Endothelial cell of umbilical vein (primary cell): Measurements from ENCODE around the gene STH. TPM values are rescaled to one million over a fixed set of nuclear protein-coding genes. Genes with fewer than 3 reads are reported as not detected.

Experiments used
- BruUV-seq: library from RNA; stranded (reverse); fragments of 400-500 nt; replicated peaks from 2 replicates; lab custom pipeline; 2021; lab: Mats Ljungman, UMichigan
- CTCF ChIA-PET: fragments of 300-600, 350-600 bp; sonication (Branson Sonifier 250); formaldehyde crosslinking; loops from one replicate; lab custom pipeline; 2021; ENCODE audit warnings: antibody characterized with exemption, inconsistent platforms; lab: Charles Lee
- POLR2A ChIA-PET: fragments of 300-600, 350-600 bp; sonication (Branson Sonifier 250); formaldehyde crosslinking; loops from one replicate; lab custom pipeline; 2021; ENCODE audit warnings: antibody characterized with exemption, inconsistent platforms; lab: Charles Lee
- DNase-seq: peaks from one replicate; pipeline ENCODE4 v3.0.0-alpha.2; 2011; ENCODE audit warnings: low read depth, low spot score
- FAIRE-seq: peaks from 2 replicates; lab custom pipeline; 2011; peaks lifted over from hg19 to GRCh38; lab: Jason Lieb, UNC
- H2AFZ ChIP-seq: 2 replicates; pipeline ENCODE4 v1.6.0; 2012; ENCODE audit warnings: low read depth, low read length, control low read depth, inconsistent platforms
- H3K27ac ChIP-seq: 2 replicates; pipeline ENCODE4 v1.5.1; 2011; ENCODE audit warnings: low read depth, mild to moderate bottlenecking, control low read depth, low read length, moderate library complexity; ENCODE audit not compliant: insufficient read depth
- H3K27me3 ChIP-seq, 2 experiments: 2 replicates each; pipeline versions ENCODE4 v1.6.0 to v1.6.1; 2011; ENCODE audit warnings: low read length in 2 of 2, mixed read lengths in 1 of 2; ENCODE audit not compliant: control insufficient read depth in 2 of 2, insufficient read depth in 2 of 2
- H3K36me3 ChIP-seq, 2 experiments: 2 replicates in 1 of 2; 3 replicates in 1 of 2; pipeline ENCODE4 v1.5.1; 2011; ENCODE audit warnings: low read length in 2 of 2, mild to moderate bottlenecking in 1 of 2, moderate library complexity in 1 of 2; ENCODE audit not compliant: control insufficient read depth in 2 of 2, insufficient read depth in 2 of 2; ENCODE audit errors: extremely low read depth in 1 of 2
- H3K4me1 ChIP-seq: 3 replicates; pipeline ENCODE4 v1.5.1; 2011; ENCODE audit warnings: mild to moderate bottlenecking, low read length; ENCODE audit not compliant: control insufficient read depth, insufficient read depth; ENCODE audit errors: extremely low read depth
- H3K4me2 ChIP-seq: 2 replicates; pipeline ENCODE4 v1.6.1; 2011; ENCODE audit warnings: low read length, control low read depth, mixed read lengths; ENCODE audit not compliant: insufficient read depth
- H3K4me3 ChIP-seq, 3 experiments: fragments of 200-600 bp in 1 of 3; sonication (generic), shearing (Covaris generic) in 1 of 3; replicated peaks in 1 of 3; 2 replicates each; pipeline ENCODE4 v1.5.1; 2011 to 2016; ENCODE audit warnings: control low read depth in 3 of 3, low read length in 3 of 3, mild to moderate bottlenecking in 2 of 3, inconsistent platforms in 1 of 3, low read depth in 1 of 3, moderate library complexity in 1 of 3; ENCODE audit not compliant: insufficient read depth in 1 of 3
- H3K79me2 ChIP-seq: 2 replicates; pipeline ENCODE4 v1.6.0; 2012; ENCODE audit warnings: low read length, inconsistent platforms; ENCODE audit not compliant: control insufficient read depth, insufficient read depth
- H3K9ac ChIP-seq: replicated peaks from 2 replicates; pipeline ENCODE3; 2011; ENCODE audit warnings: low read length, control low read depth; ENCODE audit not compliant: insufficient read depth; ENCODE audit errors: extremely low read depth
- H3K9me1 ChIP-seq: replicated peaks from 3 replicates; pipeline ENCODE4 v1.6.0; 2011; ENCODE audit warnings: mild to moderate bottlenecking, low read length; ENCODE audit not compliant: control insufficient read depth, insufficient read depth; ENCODE audit errors: extremely low read depth
- H3K9me3 ChIP-seq: replicated peaks from 2 replicates; pipeline ENCODE4 v1.5.1; 2012; ENCODE audit warnings: low read length, inconsistent platforms; ENCODE audit not compliant: control insufficient read depth, insufficient read depth
- H4K20me1 ChIP-seq: replicated peaks from 2 replicates; pipeline ENCODE3; 2011; ENCODE audit warnings: mild to moderate bottlenecking, low read length; ENCODE audit not compliant: control insufficient read depth, insufficient read depth; ENCODE audit errors: extremely low read depth
- CTCF ChIP-seq, 2 donors: IDR thresholded peaks; 1 replicate in 1 of 2; 2 replicates in 1 of 2; pipeline ENCODE4 v1.5.1; 2011; ENCODE audit warnings: low read length in 2 of 2, mild to moderate bottlenecking in 2 of 2, moderate library complexity in 2 of 2, control low read depth in 1 of 2, inconsistent platforms in 1 of 2, low read depth in 1 of 2; ENCODE audit not compliant: insufficient read depth in 1 of 2; ENCODE audit errors: extremely low read depth in 1 of 2
- EZH2 ChIP-seq: IDR thresholded peaks from 2 replicates; pipeline ENCODE4 v1.6.1; 2012; ENCODE audit warnings: borderline replicate concordance, low read depth, mild to moderate bottlenecking, moderate library complexity, low read length, inconsistent platforms; ENCODE audit not compliant: severe bottlenecking
- FOS ChIP-seq: IDR thresholded peaks from 2 replicates; pipeline ENCODE4 v1.6.1; 2011; ENCODE audit warnings: mild to moderate bottlenecking, low read length, moderate library complexity, borderline replicate concordance; ENCODE audit not compliant: insufficient read depth
- GATA2 ChIP-seq: IDR thresholded peaks from 2 replicates; pipeline ENCODE4 v1.7.0; 2011; ENCODE audit warnings: low read depth, mild to moderate bottlenecking, moderate library complexity, mixed read lengths, low read length; ENCODE audit not compliant: insufficient read length, insufficient read depth
- JUN ChIP-seq: IDR thresholded peaks from 2 replicates; pipeline ENCODE4 v1.6.1; 2011; ENCODE audit warnings: borderline replicate concordance, low read depth; ENCODE audit not compliant: insufficient read length, insufficient read depth
- MAX ChIP-seq: IDR thresholded peaks from 2 replicates; pipeline ENCODE4 v1.6.1; 2011; ENCODE audit not compliant: insufficient read depth, insufficient read length
- MYC ChIP-seq: IDR thresholded peaks from one replicate; pipeline ENCODE4 v1.6.1; 2011; ENCODE audit warnings: mild to moderate bottlenecking, low read depth, low read length
- POLR2A ChIP-seq: IDR thresholded peaks from 2 replicates; pipeline ENCODE4 v1.6.1; 2012; ENCODE audit warnings: low read depth, mild to moderate bottlenecking, control low read depth, low read length
- POLR2AphosphoS5 ChIP-seq: IDR thresholded peaks from 2 replicates; pipeline ENCODE4 v1.6.1; 2012; ENCODE audit warnings: low read depth, mild to moderate bottlenecking, control low read depth, low read length, moderate library complexity; ENCODE audit not compliant: insufficient read depth
- dilution Hi-C: fragments of 300-500 bp; cut with MboI; formaldehyde crosslinking; loops from one replicate; pipeline ENCODE4 v1.15.0; 2019; ENCODE audit warnings: low sequenced_read_pairs; ENCODE audit not compliant: extremely low pct_ligation_motif_present
- intact Hi-C: fragments of 100-400 bp; cut with micrococcal nuclease; formaldehyde crosslinking; loops from one replicate; pipeline ENCODE4 v1.10.0; 2022
- polyA plus RNA-seq, 4 experiments: library from polyadenylated mRNA; depleted of rRNA in 3 of 4; stranded (reverse) in 3 of 4; unstranded in 1 of 4; fragments of >200 nt; gene quantifications; 2 replicates each; pipeline versions ENCODE4 v1.2.1 to v1.2.3, GENCODE V29; 2011 to 2012; ENCODE audit warnings: missing spikeins in 1 of 4
- total RNA-seq: library from RNA; stranded (reverse); gene quantifications from 2 replicates; pipeline ENCODE4 v1.2.3, GENCODE V29; 2021

Gene STH
- total and polyA plus RNA-seq, 2 donors (not counting 3 experiments of a cell fraction or from before 2014, with no cell fraction given) = not detected

GRCh38 chr17:45963283-45963682 lies 35.8 kb upstream of the STH start:
- Histone ChIP-seq H3K36me3 (no peaks in the 10 kb centered on the region), H3K79me2 (no peaks in the 10 kb centered on the region), H3K9me1 (no peaks in the 10 kb centered on the region), H3K9ac (no peak overlapping the region), H4K20me1 (no peaks in the 10 kb centered on the region), H2AFZ (no peak overlapping the region), H3K9me3 (no peaks in the 10 kb centered on the region), H3K4me2 (no peak overlapping the region), H3K27me3 (peaks cover 10 to 16% of the 10 kb centered on the region in 2 experiments), H3K4me3 (no peak overlapping the region), H3K4me1 (no peaks in the 10 kb centered on the region), H3K27ac (no peak overlapping the region)
- ChIA-PET CTCF (interaction anchor here (0.7 kb wide), 1 partner anchor 14 kb away, joined by 3 read pairs; no protein-coding TSS in a partner anchor), POLR2A (no interaction called here)
- BruUV-seq = no TSS peak
- intact Hi-C loops (no loop called here), dilution Hi-C loops (no loop called here)
- no peak for FAIRE-seq
- DNase-seq = no peak
- no peak for TF ChIP-seq CTCF (IDR thresholded peaks at IDR 0.05; ENCODE audit: extremely low read depth in 1 of 2, insufficient read depth in 1 of 2, low read depth in 1 of 2, low read length in 2 of 2)
- TF ChIP-seq MAX = no peak
- TF ChIP-seq MYC = no peak
- no peak for TF ChIP-seq JUN
- TF ChIP-seq EZH2 = no peak
- TF ChIP-seq FOS = no peak
- no peak for TF ChIP-seq GATA2
- TF ChIP-seq POLR2A = no peak
- TF ChIP-seq POLR2AphosphoS5 = no peak
